GM23248 (cell line): ENCODE measurements around the gene CFAP126. TPM values are rescaled to one million over a fixed set of nuclear protein-coding genes. Genes with fewer than 3 reads are reported as not detected.

ENCODE experiments used
- DNase-seq: peaks from one replicate; pipeline ENCODE4 v3.0.0-alpha.2; 2015
- H2AFZ ChIP-seq: fragments of 200-600 bp; sonication (generic); 2 replicates; pipeline ENCODE4 v1.6.1; 2016; ENCODE audit warnings: antibody characterized with exemption
- H3F3A ChIP-seq: fragments of 200-600 bp; sonication (generic); 2 replicates; pipeline ENCODE4 v1.6.1; 2016; ENCODE audit warnings: mild to moderate bottlenecking, antibody characterized with exemption, mixed run types; ENCODE audit not compliant: insufficient read depth
- H3K27ac ChIP-seq: fragments of 200-600 bp; sonication (generic); 2 replicates; pipeline ENCODE4 v1.5.1; 2016; ENCODE audit warnings: mild to moderate bottlenecking
- H3K27me3 ChIP-seq: fragments of 200-600 bp; sonication (generic); replicated peaks from 2 replicates; pipeline ENCODE4 v1.6.1; 2016; ENCODE audit warnings: mild to moderate bottlenecking; ENCODE audit not compliant: insufficient read depth
- H3K36me3 ChIP-seq: fragments of 200-600 bp; sonication (generic); 2 replicates; pipeline ENCODE4 v1.6.1; 2016; ENCODE audit warnings: low read depth, mild to moderate bottlenecking
- H3K4me1 ChIP-seq: fragments of 200-600 bp; sonication (generic); 2 replicates; pipeline ENCODE4 v1.6.1; 2016; ENCODE audit warnings: mild to moderate bottlenecking; ENCODE audit not compliant: insufficient read depth
- H3K4me2 ChIP-seq: fragments of 200-600 bp; sonication (generic); one replicate; pipeline ENCODE4 v1.6.1; 2016; ENCODE audit warnings: mild to moderate bottlenecking; ENCODE audit not compliant: unreplicated experiment
- H3K4me3 ChIP-seq: fragments of 200-600 bp; sonication (generic); 2 replicates; pipeline ENCODE4 v1.5.1; 2016; ENCODE audit warnings: mild to moderate bottlenecking
- H3K79me2 ChIP-seq: fragments of 200-600 bp; sonication (generic); 2 replicates; pipeline ENCODE4 v1.6.1; 2016; ENCODE audit warnings: mild to moderate bottlenecking; ENCODE audit not compliant: insufficient read depth
- H3K9ac ChIP-seq: fragments of 200-600 bp; sonication (generic); 2 replicates; pipeline ENCODE4 v1.6.1; 2016; ENCODE audit warnings: mild to moderate bottlenecking
- H3K9me2 ChIP-seq: fragments of 200-600 bp; sonication (generic); 2 replicates; pipeline ENCODE4 v1.6.1; 2016; ENCODE audit warnings: mixed run types, mild to moderate bottlenecking, moderate library complexity; ENCODE audit not compliant: insufficient read depth
- H3K9me3 ChIP-seq: fragments of 200-600 bp; sonication (generic); one replicate; pipeline ENCODE4 v1.6.1; 2017; ENCODE audit warnings: low read depth
- H4K20me1 ChIP-seq: fragments of 200-600 bp; sonication (generic); 2 replicates; pipeline ENCODE4 v1.6.0; 2016; ENCODE audit not compliant: insufficient read depth
- EZH2 ChIP-seq: fragments of 200-600 bp; sonication (generic); IDR thresholded peaks from 2 replicates; pipeline ENCODE4 v1.6.1; 2018; ENCODE audit warnings: antibody characterized with exemption, mild to moderate bottlenecking; ENCODE audit not compliant: insufficient read depth, poor library complexity, severe bottlenecking
- EZH2phosphoT487 ChIP-seq: fragments of 200-600 bp; sonication (generic); IDR thresholded peaks from 2 replicates; pipeline ENCODE4 v1.6.1; 2018; ENCODE audit warnings: antibody characterized with exemption, moderate library complexity, mild to moderate bottlenecking, low read depth; ENCODE audit not compliant: insufficient read depth
- WGBS, 2 experiments: methylation state at CpG; one replicate each; pipeline ENCODE4 v1.1.6; 2015 to 2017; ENCODE audit warnings: low lambda C conversion rate in 2 of 2, low coverage in 1 of 2; ENCODE audit errors: missing lambda C conversion rate in 2 of 2; 5-methylcytosine and 5-hydroxymethylcytosine counted together
- in situ Hi-C: fragments of 300-500 bp; cut with MboI; formaldehyde crosslinking; loops from 2 replicates; pipeline ENCODE4 v1.15.0; 2020
- polyA plus RNA-seq: library from polyadenylated mRNA; unstranded; fragments of >200 nt; fragmentation: Nextera tagmentation; extraction: Ambion mirVana; gene quantifications from 2 replicates; pipeline ENCODE4 v1.2.1, GENCODE V29; 2016
- total RNA-seq: library from RNA; depleted of rRNA; stranded (reverse); fragments of >200 nt; shearing (Covaris generic); gene quantifications from 2 replicates; pipeline ENCODE4 v1.2.3, GENCODE V29; 2014

CFAP126 gene
- total and polyA plus RNA-seq, 2 experiments from 2014 or later, result not detected

DNA sequence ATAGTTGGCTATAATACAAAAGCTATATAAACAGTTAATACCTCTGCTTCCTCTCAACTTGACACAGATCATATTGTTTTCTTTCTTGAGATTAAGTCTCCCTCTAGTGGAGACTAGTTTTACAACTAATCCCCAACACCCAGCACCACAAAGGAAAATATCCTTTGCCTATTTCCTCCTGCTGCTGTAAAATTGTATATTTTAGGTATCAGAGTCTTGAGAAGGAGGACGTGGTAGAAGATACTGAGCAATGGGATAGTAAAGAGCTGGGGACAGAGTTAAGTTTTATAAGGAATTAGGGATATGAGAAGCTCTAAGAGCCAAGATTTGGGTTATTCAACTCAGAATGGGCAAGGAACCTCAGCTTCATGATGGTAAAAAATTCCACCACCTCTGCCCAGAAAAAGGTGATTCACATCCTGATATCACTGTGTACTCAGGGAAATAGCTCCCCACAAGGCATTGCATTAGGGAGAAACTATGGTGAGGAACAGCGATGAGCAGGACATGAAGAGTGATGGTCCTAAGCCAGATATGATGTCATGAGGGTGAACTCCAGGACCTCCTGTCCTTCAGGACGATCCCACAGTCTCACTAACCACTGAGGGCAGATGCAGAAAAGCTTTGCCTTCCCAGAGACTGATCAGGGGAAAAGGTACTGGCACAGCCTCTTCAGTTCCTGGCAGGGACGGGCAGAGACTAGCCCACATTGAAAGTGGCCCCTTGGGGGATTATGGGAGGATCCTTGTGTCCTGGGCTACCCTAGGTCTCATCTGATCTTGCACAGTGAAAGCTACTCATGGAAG is 14.7 kb upstream of the CFAP126 start:
- 1 to 2% methylated on average over 4 of the region's 4 CpGs for WGBS, 2 experiments
- Histone ChIP-seq H2AFZ (peak overlapping the region; percentile 81), H3K9me2 (no peaks in the 10 kb centered on the region), H3K9ac (peak overlapping the region; percentile 70), H3K27ac (peak overlapping the region; percentile 88), H3K27me3 (no peaks in the 10 kb centered on the region), H4K20me1 (no peaks in the 10 kb centered on the region), H3F3A (peaks cover 18% of the 10 kb centered on the region), H3K4me3 (peak overlapping the region; percentile 60), H3K9me3 (no peaks in the 10 kb centered on the region), H3K4me1 (peaks cover 21% of the 10 kb centered on the region), H3K79me2 (no peaks in the 10 kb centered on the region), H3K4me2 (peak overlapping the region; percentile 70), H3K36me3 (no peaks in the 10 kb centered on the region)
- TF ChIP-seq EZH2 (no peak), EZH2phosphoT487 (no peak)
- in situ Hi-C loops, result no loop called here
- peak; percentile 85 for DNase-seq

DNA sequence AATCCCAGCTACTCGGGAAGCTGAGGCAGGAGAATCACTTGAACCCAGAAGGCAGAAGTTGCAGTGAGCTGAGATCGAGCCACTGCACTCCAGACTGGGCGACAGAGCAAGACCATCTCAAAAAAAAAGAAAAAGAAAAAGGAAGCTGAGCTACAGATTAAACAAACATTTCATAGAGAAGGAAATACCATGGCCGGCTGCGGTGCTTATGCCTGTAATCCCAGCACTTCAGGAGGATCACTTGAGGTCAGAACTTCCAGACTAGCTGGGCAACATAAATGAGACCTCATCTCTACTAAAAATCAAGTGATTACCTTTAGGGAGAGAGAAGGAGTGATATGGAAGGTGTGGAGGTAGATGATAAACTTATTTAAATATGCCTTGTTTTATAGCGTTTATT is 14.0 kb upstream of the CFAP126 start:
- H3K27ac ChIP-seq, result peak overlapping the region; percentile 88
- no peak overlapping the region for H3K4me3 ChIP-seq
- peak overlapping the region; percentile 70 for H3K4me2 ChIP-seq
- H3K79me2 ChIP-seq, result no peaks in the 10 kb centered on the region
- peak overlapping the region; percentile 78 for H2AFZ ChIP-seq
- TF ChIP-seq EZH2 (no peak), EZH2phosphoT487 (no peak)
- peaks cover 18% of the 10 kb centered on the region for H3F3A ChIP-seq
- no peaks in the 10 kb centered on the region for H3K36me3 ChIP-seq
- H3K9me2 ChIP-seq, result no peaks in the 10 kb centered on the region
- H4K20me1 ChIP-seq, result no peaks in the 10 kb centered on the region
- no peaks in the 10 kb centered on the region for H3K9me3 ChIP-seq
- WGBS, 2 experiments, result 80 to 81% methylated on average over 6 of the region's 6 CpGs
- in situ Hi-C loops, result no loop called here
- no peaks in the 10 kb centered on the region for H3K27me3 ChIP-seq
- H3K9ac ChIP-seq, result peak overlapping the region; percentile 70
- peaks cover 21% of the 10 kb centered on the region for H3K4me1 ChIP-seq
- DNase-seq, result no peak

DNA sequence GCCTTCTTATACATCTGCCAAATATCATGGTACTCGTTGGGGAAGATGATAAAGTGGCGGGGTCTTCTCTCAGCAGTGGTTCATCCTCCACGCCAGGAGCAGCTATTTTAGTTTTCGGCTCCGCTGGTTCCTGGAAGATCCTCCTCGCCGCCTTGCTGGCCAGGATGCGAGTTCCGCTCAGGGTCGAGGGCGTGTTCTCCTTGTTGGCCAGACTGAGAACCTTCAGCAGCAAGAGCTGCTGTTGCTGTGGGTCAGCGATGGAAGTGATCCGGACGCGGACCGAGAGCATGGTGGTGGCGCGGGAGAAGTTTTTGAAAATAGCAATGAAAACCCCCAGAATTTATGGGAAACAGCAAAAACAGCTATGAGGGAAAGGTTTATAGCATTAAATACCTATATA is 11.4 kb upstream of the CFAP126 start:
- in situ Hi-C loops, result no loop called here
- H3K9me3 ChIP-seq, result no peaks in the 10 kb centered on the region
- no peaks in the 10 kb centered on the region for H3K36me3 ChIP-seq
- DNase-seq, result peak; percentile 67
- no peaks in the 10 kb centered on the region for H4K20me1 ChIP-seq
- peak overlapping the region; percentile 66 for H3K4me2 ChIP-seq
- H3F3A ChIP-seq, result peaks cover 18% of the 10 kb centered on the region
- peak overlapping the region; percentile 59 for H3K4me3 ChIP-seq
- H2AFZ ChIP-seq, result peak overlapping the region; percentile 86
- H3K9me2 ChIP-seq, result no peaks in the 10 kb centered on the region
- no peak overlapping the region for H3K27ac ChIP-seq
- TF ChIP-seq EZH2, result no peak
- no peak for TF ChIP-seq EZH2phosphoT487
- no peaks in the 10 kb centered on the region for H3K79me2 ChIP-seq
- H3K4me1 ChIP-seq, result peaks cover 21% of the 10 kb centered on the region
- no peaks in the 10 kb centered on the region for H3K27me3 ChIP-seq
- 45 to 52% methylated on average over 18 of the region's 18 CpGs for WGBS, 2 experiments
- H3K9ac ChIP-seq, result peak overlapping the region; percentile 42

DNA sequence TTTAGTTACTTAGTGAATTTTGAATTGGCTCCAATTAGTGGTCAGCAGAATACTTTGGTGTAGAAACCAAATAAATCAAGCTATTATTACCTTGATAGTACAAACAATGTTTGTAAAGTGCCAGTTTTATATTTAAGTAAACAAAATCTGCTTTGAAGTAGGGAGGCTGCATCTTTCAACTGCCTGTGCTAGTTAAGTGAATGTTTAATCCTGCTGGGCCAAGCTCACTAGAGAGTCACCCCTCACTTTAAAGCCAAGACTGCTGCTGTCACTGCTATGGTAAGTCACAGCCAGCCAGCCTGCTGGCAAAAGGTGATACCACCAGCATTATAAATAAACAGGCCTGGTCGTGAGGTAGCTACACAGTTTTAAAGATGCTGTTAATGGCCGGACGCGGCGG is 10.3 kb upstream of the CFAP126 start:
- H3K4me3 ChIP-seq, result no peak overlapping the region
- H3K9me3 ChIP-seq, result no peaks in the 10 kb centered on the region
- H4K20me1 ChIP-seq, result no peaks in the 10 kb centered on the region
- 73 to 80% methylated on average over 5 of the region's 5 CpGs for WGBS, 2 experiments
- H3K9ac ChIP-seq, result no peak overlapping the region
- H3K4me1 ChIP-seq, result peaks cover 14% of the 10 kb centered on the region
- H3K9me2 ChIP-seq, result no peaks in the 10 kb centered on the region
- H3K4me2 ChIP-seq, result no peak overlapping the region
- in situ Hi-C loops, result no loop called here
- no peak for DNase-seq
- no peaks in the 10 kb centered on the region for H3K79me2 ChIP-seq
- no peak overlapping the region for H3K27ac ChIP-seq
- peaks cover 11% of the 10 kb centered on the region for H3F3A ChIP-seq
- no peaks in the 10 kb centered on the region for H3K27me3 ChIP-seq
- H3K36me3 ChIP-seq, result no peaks in the 10 kb centered on the region
- H2AFZ ChIP-seq, result 0 out of 2 replicates have a peak overlapping the region, but pooled peaks have one; percentile 18
- TF ChIP-seq EZH2 (no peak), EZH2phosphoT487 (no peak)
